IPS DF 4.7 (cell line): ENCODE measurements around the gene B4GALT2.
A peak's percentile ranks its signal among the peaks of the same experiment; 100 is the strongest.

ENCODE experiments used
- DNase-seq: peaks from one replicate; pipeline ENCODE4 v3.0.0-alpha.2; 2013; ENCODE audit warnings: low spot score; ENCODE audit errors: extremely low read depth

Gene B4GALT2

DNA sequence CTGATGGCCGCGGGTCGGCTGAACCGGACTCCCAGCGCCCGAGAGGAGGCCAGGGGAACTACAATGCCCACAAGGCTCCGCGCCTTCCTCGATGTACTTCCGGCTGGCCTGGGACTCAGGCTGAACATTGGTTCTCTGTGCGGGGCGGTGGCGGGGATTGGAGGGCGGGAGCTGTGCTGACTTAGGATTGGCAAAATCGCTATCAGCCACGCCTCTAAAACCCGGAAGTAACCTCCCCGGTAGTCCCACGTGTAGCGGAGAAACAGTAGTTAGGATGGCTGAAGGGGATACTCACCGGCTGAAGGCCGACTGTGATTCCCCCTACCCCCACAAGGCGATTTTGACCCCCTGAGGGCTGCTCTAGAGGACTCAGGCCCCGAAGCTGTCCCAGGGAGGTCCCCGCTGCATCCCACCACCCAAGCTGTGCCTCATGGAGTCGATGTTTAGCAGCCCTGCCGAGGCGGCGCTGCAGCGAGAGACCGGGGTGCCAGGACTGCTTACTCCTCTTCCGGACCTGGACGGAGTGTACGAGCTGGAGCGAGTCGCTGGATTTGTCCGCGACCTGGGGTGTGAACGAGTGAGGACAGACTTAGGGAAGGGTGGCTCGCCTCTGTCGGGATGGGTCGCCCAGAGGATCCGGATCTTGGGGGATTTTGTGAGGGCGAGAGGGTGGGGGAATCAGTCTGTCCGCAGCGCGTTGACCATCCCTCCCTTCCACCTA is 9.1 kb upstream of the B4GALT2 start, which contains the start of gene DPH2:
DPH2 (plus strand) TSS at position 265 of the 721 bp plus-strand sequence; CDS start at position 431, 166 bp downstream.
- peak; percentile 97 for DNase-seq

DNA sequence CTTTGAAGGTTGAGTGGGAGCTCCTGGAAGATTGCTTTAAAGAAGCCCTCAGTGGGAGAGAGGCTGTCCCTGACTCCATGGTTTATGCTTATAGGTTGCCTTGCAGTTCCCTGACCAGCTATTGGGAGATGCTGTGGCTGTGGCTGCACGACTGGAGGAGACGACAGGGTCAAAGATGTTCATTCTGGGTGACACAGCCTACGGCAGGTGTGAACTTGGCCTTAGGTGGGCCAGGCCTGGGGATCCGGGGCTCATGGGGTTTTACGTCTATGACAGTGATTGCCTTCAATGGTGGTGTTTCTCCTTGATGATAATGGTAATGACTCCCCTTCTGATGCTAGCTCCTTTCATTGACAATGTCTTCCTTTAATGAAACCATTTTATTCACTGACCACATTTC is 8.5 kb upstream of the B4GALT2 start:
- no peak for DNase-seq

DNA sequence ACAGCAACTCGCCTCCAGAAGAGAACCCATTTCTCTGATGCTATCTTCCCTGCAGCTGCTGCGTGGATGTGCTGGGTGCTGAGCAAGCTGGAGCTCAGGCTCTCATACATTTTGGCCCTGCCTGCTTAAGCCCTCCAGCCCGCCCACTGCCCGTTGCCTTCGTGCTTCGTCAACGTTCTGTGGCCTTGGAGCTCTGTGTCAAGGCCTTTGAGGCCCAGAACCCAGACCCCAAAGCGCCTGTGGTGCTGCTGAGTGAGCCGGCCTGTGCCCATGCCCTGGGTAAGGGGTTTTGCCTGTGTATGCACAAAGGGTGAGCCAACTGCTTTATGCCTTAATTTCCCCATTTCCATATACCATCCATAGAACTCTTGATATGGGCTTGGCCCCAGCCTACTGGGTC is 8.1 kb upstream of the B4GALT2 start:
- no peak for DNase-seq

DNA sequence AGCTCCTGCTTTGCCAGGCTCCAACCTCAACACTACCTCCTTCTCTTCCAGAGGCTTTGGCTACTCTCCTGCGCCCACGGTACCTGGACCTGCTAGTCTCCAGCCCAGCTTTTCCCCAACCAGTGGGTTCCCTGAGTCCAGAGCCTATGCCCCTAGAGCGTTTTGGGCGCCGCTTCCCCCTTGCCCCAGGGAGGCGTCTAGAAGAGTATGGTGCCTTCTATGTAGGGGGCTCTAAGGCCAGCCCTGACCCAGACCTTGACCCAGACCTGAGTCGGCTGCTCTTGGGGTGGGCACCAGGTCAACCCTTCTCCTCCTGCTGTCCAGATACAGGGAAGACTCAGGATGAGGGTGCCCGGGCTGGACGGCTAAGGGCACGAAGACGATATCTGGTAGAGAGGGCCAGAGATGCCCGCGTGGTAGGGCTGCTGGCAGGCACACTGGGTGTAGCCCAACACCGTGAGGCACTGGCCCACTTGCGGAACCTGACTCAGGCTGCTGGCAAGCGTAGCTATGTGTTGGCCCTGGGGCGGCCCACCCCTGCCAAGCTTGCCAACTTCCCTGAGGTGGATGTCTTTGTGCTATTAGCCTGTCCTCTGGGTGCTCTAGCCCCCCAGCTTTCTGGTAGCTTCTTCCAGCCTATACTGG is 7.6 kb upstream of the B4GALT2 start:
- no peak for DNase-seq

DNA sequence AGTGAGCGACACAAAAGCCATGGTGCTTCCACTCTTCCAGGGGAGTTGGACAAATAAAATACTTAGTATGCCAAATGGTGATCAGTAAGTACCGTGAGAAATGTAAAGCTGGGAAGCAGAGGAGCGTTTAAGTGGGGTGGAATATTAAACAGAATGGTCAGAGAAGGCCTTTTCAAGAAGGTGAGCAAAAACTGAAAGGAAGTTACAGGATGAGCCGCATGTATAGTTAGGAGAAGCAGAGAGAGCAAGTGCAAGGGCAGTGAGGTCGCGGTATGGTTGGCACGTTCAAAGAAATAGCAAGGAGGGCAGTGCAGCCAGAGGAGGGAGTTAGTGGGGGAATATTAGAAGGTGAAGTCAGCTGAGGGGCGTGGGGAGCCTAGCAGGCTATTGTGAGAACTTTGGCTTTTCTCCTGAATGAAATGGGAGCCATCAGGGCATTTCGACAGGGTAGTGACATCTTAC is 5.0 kb upstream of the B4GALT2 start:
- DNase-seq, result no peak

DNA sequence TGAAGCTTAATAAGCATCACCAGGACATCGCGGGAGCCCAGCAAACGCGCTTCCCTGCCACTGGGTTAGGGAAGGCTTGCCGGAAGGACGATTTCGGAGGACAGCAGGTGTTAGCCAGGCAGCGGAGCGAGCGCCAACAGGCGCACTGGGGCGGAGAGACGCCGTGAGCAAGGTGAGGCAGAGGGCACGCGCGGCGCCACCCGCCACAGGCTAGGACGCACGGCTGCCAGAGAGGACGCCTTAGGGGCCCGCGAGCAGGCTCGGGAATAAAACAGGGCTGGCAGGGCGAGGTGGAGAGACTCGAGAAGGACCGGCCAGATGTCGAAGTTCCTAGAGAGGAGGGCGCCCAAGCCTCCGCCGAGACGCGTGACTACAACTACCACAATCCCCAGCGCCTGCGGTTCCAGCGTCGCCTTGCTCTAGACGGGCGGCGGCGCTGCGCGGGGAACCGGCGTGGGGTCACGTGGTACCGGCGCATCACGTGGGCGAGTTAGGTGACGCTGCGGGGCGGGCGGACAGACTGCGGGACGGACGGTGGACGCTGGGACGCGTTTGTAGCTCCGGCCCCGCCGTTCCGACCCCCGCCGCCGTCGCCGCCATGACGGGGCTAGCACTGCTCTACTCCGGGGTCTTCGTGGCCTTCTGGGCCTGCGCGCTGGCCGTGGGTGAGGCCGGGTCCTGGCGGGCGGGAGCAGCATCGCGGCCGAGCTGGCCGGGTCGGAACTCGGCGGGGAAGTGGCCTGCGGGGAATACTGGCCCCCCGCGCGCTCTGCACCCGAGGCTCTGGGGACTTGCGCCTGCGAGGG is 4.4 kb upstream of the B4GALT2 start, which contains the start of gene ATP6V0B:
ATP6V0B (plus strand) TSS at position 518 of the 806 bp plus-strand sequence; CDS start at position 599, 81 bp downstream.
- no peak for DNase-seq

DNA sequence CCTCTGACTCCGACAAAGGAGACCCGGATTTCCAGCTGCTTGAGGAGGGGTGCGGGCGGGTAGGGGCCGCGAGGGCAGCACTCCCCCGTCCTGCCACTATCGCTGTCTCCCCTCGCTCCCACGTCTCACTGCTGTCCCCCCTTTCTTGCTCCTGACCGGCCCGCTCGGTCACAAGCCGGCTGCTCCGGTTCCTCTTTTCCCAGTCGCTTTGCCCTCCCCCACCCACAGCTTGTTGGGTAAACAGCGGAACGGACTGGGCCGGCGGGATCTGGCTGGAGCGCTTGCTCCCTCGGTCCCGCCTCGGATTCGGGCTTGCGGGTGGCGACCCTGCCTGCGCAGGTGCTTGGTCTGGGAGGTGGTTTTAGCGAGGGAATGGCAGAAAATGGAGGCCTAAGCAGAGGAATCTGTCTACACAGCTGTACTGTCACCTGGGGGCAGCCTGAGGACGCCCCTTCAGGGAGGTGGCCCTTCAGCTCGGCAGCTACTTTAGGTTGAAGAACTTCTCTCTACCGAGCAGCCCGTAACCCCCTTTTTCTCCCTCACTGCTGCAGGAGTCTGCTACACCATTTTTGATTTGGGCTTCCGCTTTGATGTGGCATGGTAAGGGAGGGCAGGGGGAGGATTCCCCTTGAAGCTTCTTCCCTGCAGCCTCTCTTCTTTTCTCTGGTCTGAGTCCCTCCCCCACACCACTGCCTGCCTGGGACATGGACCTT is 3.6 kb upstream of the B4GALT2 start:
- DNase-seq, result no peak

DNA sequence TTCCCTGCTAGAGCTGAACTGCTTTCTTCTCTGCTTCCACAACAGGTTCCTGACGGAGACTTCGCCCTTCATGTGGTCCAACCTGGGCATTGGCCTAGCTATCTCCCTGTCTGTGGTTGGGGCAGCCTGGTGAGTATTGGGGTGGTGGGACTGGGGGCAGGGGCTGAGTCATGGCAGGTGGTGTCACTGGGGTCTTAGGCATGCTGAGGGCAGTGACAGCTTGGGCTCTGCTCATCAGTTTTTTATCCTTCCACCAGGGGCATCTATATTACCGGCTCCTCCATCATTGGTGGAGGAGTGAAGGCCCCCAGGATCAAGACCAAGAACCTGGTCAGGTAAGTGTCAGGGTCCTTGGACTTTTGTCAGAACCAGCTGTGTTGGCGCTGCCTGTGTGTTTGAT is 3.0 kb upstream of the B4GALT2 start:
- no peak for DNase-seq

DNA sequence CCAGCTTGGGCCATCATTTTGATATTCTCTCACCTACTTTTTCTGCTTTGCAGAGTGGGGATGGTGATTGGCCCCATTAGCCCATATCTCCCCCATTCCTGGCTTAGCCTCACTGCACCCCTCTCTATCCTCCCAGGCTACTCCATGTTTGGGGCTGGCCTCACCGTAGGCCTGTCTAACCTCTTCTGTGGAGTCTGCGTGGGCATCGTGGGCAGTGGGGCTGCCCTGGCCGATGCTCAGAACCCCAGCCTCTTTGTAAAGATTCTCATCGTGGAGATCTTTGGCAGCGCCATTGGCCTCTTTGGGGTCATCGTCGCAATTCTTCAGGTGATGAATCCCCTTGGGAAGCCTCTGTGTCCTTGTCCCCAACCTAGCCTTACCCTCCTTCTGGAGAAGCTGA is 2.1 kb upstream of the B4GALT2 start:
- DNase-seq, result no peak

DNA sequence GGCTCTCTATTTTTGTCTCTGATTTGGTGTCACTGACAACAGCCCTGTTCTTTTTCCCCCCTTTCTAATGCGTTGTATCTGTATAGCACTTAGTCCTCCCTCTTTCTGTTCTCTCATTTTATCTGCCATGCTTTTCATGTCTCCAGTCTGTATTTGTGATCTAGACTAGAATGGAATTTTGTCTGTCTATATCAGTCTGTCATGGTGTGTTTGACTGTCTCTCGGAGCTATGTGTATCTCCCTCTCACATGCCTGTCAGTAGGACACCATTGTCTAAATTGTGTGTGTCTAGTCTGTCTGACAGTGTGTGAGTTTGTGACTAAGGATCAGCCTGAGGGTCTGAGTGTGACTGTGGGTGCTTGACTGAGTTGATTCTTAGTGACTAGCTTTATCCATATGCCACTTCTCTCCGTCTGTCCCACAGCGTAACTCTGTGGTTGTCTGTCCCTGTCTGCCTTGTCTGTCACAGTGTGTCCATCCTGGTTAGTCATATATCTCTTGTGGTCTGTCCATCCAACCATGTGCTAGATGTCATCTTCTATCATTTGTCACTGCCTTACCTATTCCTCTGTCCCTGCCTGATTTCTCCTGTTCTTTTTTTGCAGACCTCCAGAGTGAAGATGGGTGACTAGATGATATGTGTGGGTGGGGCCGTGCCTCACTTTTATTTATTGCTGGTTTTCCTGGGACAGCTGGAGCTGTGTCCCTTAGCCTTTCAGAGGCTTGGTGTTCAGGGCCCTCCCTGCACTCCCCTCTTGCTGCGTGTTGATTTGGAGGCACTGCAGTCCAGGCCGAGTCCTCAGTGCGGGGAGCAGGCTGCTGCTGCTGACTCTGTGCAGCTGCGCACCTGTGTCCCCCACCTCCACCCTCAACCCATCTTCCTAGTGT is 1.4 kb upstream of the B4GALT2 start:
- no peak for DNase-seq

DNA sequence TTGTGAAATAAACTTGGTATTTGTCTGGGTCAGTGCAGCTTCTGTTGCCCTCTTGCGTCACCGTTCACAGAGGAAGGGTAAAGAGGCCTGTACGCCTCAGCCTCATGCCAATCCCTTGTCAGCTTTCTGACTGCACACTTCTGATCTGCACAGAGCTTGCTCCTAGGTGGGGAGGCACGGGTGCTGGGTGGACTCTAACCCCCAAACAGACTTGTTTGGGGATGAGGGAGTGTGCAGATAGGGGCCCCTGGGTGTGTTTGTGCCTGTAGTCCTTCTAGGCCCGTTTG is 803 bp upstream of the B4GALT2 start:
- no peak for DNase-seq

DNA sequence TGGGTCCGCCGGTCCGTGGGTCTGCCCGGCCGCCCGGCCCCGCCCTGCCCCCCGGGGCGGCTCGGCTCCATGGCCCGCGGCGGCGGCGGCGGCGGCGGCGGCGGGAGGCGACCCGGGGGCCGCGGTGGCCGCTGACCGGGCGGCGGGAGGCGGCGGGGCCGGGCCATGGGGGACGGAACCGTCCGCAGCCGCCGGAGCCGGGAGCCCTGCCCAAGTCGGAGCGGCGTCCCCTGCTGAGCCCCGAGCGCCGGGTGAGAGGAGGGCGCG is 184 bp downstream of the B4GALT2 start:
- DNase-seq, result no peak

DNA sequence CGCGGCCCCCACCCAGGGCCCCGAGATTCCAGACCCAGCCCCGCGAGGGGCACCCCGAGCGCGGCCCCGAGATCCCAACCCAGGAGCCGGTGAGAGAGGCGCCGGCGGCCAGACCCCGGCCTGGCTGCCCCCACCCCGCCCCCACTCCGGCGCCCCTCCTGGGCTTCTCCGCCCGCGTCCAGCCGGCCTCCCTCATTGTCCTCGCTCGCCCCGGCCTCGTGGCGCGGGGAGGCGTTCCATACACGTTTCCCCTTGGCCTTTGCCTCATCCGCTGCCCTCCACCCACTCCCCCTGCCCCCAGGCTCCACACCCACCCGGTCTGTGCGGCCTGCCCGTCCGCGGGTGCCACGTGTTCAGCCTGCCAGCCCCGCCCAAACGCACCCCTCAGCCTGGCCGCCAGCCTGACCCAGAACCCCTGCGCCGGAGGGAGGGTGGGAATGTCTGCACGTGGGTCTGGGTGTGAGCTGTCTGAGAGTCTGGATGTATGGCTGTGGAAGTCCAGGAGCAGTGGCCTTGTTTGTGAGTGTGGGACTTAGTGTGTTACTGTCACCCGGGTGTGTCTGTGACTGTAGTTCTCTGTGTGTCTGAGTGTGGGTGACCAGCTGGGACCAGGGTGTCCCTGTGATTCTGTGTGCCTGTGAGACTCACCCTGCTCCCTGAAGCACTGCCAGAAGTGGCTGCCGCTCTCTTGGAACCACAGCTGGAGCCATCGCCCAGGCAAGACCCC is 681 bp downstream of the B4GALT2 start:
- DNase-seq, result no peak

DNA sequence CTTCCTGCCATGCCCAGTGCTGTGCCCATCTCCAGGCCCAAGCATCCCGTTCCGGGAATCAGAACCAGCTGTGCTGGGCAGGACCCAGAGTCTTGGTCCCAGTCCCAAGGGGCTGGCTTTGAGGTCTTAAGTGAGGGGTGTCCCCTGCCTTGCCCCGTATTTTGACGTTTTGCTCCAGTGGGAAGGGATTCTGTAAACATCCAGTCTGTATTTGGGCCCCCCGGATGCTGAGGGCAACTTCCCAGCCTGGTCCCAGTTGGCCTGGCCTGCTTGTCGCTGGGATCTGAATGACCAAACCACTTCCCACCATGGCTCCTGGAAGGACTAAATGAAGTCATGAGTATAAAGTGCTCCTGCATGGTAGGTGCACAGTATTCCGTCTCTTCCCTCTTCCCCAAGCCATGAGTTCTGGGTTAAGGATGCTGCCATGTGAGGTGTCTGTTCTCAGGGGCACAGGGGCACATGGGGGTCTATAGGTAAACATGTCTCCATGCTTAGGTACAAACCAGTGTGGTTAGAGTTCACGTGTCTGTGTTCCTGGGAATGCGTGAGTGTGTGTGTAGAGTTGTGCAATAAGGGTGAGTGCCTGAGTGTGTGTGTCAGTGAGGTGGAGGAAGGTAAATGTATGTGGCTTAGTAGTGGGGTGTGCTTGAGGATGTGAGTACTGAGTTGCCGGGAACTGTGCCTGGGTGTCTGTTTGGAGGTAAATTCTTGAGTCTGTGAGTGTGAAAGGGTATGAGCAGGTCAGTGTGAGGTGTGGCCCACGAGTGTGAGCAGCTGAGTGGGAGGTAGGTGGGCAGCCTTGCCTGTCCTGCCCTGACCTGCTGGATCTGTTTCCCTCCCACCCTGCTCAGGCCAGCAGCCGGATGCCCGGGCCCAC is 1.5 kb downstream of the B4GALT2 start:
- no peak for DNase-seq

DNA sequence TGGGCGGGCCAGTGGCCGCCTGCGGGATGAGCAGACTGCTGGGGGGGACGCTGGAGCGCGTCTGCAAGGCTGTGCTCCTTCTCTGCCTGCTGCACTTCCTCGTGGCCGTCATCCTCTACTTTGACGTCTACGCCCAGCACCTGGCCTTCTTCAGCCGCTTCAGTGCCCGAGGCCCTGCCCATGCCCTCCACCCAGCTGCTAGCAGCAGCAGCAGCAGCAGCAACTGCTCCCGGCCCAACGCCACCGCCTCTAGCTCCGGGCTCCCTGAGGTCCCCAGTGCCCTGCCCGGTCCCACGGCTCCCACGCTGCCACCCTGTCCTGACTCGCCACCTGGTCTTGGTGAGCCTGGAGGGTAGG is 2.1 kb downstream of the B4GALT2 start:
- DNase-seq, result no peak

DNA sequence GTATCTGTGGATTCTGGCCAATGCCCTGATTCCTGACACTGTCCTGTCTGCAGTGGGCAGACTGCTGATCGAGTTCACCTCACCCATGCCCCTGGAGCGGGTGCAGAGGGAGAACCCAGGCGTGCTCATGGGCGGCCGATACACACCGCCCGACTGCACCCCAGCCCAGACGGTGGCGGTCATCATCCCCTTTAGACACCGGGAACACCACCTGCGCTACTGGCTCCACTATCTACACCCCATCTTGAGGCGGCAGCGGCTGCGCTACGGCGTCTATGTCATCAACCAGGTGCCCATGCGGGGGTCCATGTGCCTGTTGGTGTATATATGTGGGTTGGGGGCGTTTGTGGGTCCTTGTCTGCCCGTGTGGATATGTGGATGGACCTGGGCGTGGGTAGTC is 2.6 kb downstream of the B4GALT2 start:
- no peak for DNase-seq

DNA sequence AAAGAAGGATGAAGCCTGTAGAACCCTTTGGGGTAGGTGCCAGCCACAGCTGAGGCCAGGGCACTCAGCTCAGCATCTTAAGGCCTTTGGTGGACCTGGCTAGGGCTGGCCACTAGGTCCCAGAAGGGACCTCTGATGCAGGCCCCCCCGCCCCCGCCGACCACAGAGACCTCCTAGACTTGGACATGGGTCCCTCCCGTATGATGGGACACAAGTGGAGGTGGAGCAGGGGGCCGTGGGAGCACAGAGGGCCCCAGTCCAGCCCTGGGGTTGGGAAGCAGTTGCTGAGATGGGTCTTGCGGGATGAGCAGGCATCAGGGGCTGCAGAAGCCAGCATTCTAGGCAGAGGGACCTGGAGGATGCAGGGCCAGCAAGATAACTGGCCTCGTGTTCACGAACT is 3.2 kb downstream of the B4GALT2 start:
- DNase-seq, result no peak

DNA sequence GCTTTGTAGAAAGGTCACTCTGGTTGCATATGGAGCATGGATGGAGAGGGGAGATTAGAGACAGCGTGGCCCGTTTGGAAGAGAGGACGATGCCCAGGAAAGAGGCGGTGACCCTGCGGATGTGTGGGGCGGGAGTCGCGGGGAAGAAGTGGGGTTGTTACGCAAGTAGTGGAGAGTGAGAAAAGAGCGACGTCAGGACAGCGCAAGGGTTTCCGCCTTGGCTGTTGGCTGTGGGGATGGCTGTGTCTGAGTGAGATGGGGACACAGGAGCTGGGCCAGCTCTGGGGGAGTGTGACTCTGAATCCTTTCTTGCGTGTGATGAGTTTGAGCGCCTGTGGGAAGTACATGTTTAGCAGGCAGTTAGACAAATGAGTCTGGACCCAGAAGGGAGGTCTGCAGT is 3.8 kb downstream of the B4GALT2 start:
- DNase-seq, result no peak

DNA sequence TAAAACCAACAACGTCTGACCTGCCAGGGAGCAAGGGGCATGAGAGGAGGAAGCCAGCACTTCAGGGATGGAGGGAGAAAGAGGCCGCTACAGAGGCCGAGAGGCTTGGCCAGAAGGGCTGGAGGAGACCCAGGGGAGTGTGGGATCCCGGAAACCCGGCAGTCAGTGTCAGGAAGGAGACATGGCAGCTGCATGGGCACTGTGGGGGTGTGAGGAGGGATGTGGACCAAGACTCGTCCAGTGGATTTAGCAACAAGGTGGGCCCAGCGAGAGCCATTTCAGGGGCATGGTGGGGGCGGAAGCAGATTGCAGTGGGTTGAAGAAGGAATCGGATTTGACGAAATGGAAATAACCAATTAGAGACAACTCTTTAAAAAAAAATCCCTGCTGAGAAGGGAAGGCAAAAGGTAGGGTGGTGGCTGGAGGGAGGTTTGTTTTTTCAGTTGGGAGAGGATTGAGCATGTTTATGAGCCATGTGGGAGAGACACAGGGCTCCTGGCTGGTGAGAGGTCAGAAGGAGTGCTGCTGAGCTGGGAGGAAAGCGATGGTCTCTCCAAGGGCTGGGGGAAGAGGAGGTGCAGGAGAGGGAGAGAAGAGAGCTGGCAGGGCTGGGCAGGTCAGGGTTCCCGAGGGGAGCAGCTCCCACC is 4.4 kb downstream of the B4GALT2 start:
- DNase-seq, result no peak
